GM23338 (cell line): ENCODE results near the gene CCDC27. TPM values are rescaled to one million over a fixed set of nuclear protein-coding genes. Genes with fewer than 3 reads are reported as not detected.

Source experiments
- ATAC-seq: fragments of 200-7000 bp; cut with Tn5 transposase; 3 replicates; pipeline ENCODE4 v1.9.1; 2020
- DNase-seq: peaks from one replicate; pipeline ENCODE4 v3.0.0-alpha.2; 2015; ENCODE audit warnings: low spot score
- H2AFZ ChIP-seq: fragments of 200-600 bp; sonication (generic); 2 replicates; pipeline ENCODE4 v1.8.0; 2016; ENCODE audit warnings: antibody characterized with exemption, mild to moderate bottlenecking, moderate library complexity
- H3F3A ChIP-seq: fragments of 200-600 bp; sonication (generic); replicated peaks from 2 replicates; pipeline ENCODE4 v1.8.0; 2017; ENCODE audit warnings: antibody characterized with exemption, mixed run types, low read depth
- H3K27ac ChIP-seq: fragments of 200-600 bp; sonication (generic); 2 replicates; pipeline ENCODE4 v1.6.1; 2016; ENCODE audit warnings: low read depth
- H3K27me3 ChIP-seq: fragments of 200-600 bp; sonication (generic); 2 replicates; pipeline ENCODE4 v1.8.0; 2016; ENCODE audit warnings: mild to moderate bottlenecking, mixed run types, moderate library complexity; ENCODE audit not compliant: insufficient read depth
- H3K36me3 ChIP-seq: fragments of 200-600 bp; sonication (generic); 2 replicates; pipeline ENCODE4 v1.8.0; 2016; ENCODE audit warnings: mild to moderate bottlenecking; ENCODE audit not compliant: insufficient read depth
- H3K4me1 ChIP-seq: fragments of 200-600 bp; sonication (generic); 2 replicates; pipeline ENCODE4 v1.8.0; 2016; ENCODE audit warnings: mild to moderate bottlenecking, moderate library complexity; ENCODE audit not compliant: insufficient read depth
- H3K4me2 ChIP-seq: fragments of 200-600 bp; sonication (generic); 2 replicates; pipeline ENCODE4 v1.7.1; 2017; ENCODE audit warnings: mixed run types
- H3K4me3 ChIP-seq: fragments of 200-600 bp; sonication (generic); 2 replicates; pipeline ENCODE4 v1.6.1; 2016; ENCODE audit warnings: mixed run types
- H3K79me2 ChIP-seq: fragments of 200-600 bp; sonication (generic); replicated peaks from 2 replicates; pipeline ENCODE4 v1.8.0; 2017; ENCODE audit warnings: mild to moderate bottlenecking; ENCODE audit not compliant: insufficient read depth
- H3K9me2 ChIP-seq: fragments of 200-600 bp; sonication (generic); 2 replicates; pipeline ENCODE4 v1.8.0; 2017; ENCODE audit not compliant: insufficient read depth
- H4K20me1 ChIP-seq: fragments of 200-600 bp; sonication (generic); replicated peaks from 2 replicates; pipeline ENCODE4 v1.8.0; 2017; ENCODE audit warnings: mild to moderate bottlenecking; ENCODE audit not compliant: insufficient read depth
- H3K27ac Mint-ChIP-seq: 2 replicates; pipeline ENCODE4 v1.8.0; 2020; ENCODE audit warnings: inconsistent platforms, mild to moderate bottlenecking, moderate library complexity, mixed read lengths
- H3K27me3 Mint-ChIP-seq: 3 replicates; pipeline ENCODE4 v1.8.0; 2022; ENCODE audit warnings: low read depth, mild to moderate bottlenecking, moderate library complexity, mixed read lengths, inconsistent platforms; ENCODE audit not compliant: insufficient read depth, poor library complexity
- H3K36me3 Mint-ChIP-seq: 3 replicates; pipeline ENCODE4 v1.8.0; 2021; ENCODE audit warnings: low read depth, mild to moderate bottlenecking, inconsistent platforms, moderate library complexity, mixed read lengths
- H3K4me1 Mint-ChIP-seq: 3 replicates; pipeline ENCODE4 v1.8.0; 2020; ENCODE audit warnings: mild to moderate bottlenecking, inconsistent platforms, mixed read lengths
- H3K4me3 Mint-ChIP-seq: 3 replicates; pipeline ENCODE4 v1.8.0; 2021; ENCODE audit warnings: moderate library complexity, mild to moderate bottlenecking, inconsistent platforms, mixed read lengths
- H3K9me3 Mint-ChIP-seq: 3 replicates; pipeline ENCODE4 v1.8.0; 2020; ENCODE audit warnings: moderate library complexity, mild to moderate bottlenecking, inconsistent platforms, mixed read lengths
- CTCF ChIP-seq, 2 experiments: fragments of 200-600 bp in 1 of 2; sonication (generic) in 1 of 2; conservative IDR thresholded peaks; 2 replicates each; pipeline versions ENCODE4 v1.5.1 to v1.6.1; 2016 to 2017; ENCODE audit warnings: antibody characterized with exemption in 2 of 2, low read depth in 2 of 2, mild to moderate bottlenecking in 2 of 2, moderate library complexity in 1 of 2
- EZH2 ChIP-seq: fragments of 200-600 bp; sonication (generic); IDR thresholded peaks from one replicate; pipeline ENCODE4 v1.8.0; 2017; ENCODE audit warnings: antibody characterized with exemption, mild to moderate bottlenecking, low read depth; ENCODE audit not compliant: unreplicated experiment
- NANOG ChIP-seq: IDR thresholded peaks from 2 replicates; pipeline ENCODE4 v1.6.1; 2016; ENCODE audit warnings: antibody characterized with exemption, borderline replicate concordance
- REST ChIP-seq: IDR thresholded peaks from one replicate; pipeline ENCODE4 v1.6.1; 2018; ENCODE audit warnings: antibody characterized with exemption; ENCODE audit not compliant: unreplicated experiment
- STAT1 ChIP-seq: IDR thresholded peaks from one replicate; pipeline ENCODE4 v1.6.1; 2016; ENCODE audit warnings: antibody characterized with exemption; ENCODE audit not compliant: unreplicated experiment
- ZNF114 ChIP-seq: fragments of 250-450 bp; sonication (Bioruptor Pico); IDR thresholded peaks from 2 replicates; pipeline ENCODE4 v1.5.0; 2020; ENCODE audit warnings: mild to moderate bottlenecking, moderate library complexity
- ZNF331 ChIP-seq: fragments of 250-450 bp; sonication (Bioruptor Pico); IDR thresholded peaks from 2 replicates; pipeline ENCODE4 v1.5.0; 2020; ENCODE audit warnings: low read depth, mild to moderate bottlenecking, moderate library complexity
- polyA plus RNA-seq: library from polyadenylated mRNA; unstranded; fragments of >200 nt; fragmentation: Nextera tagmentation; extraction: Ambion mirVana; gene quantifications from 2 replicates; pipeline ENCODE4 v1.2.1, GENCODE V29; 2016
- total RNA-seq: library from RNA; depleted of rRNA; stranded (reverse); fragments of >200 nt; shearing (Covaris generic); gene quantifications from 2 replicates; pipeline ENCODE4 v1.2.3, GENCODE V29; 2014
- TF ChIP-seq, protein P1 (sequence below): fragments of 250-450 bp; sonication (Bioruptor Pico); IDR thresholded peaks from 2 replicates; pipeline ENCODE4 v1.5.0; 2020; ENCODE audit warnings: mild to moderate bottlenecking, moderate library complexity

CCDC27 gene
- total and polyA plus RNA-seq, 2 experiments from 2014 or later = 0.18 to 0.45 TPM

GRCh38 chr1:3811595-3811911 lies 59.3 kb downstream of the CCDC27 start (continued):
- TF ChIP-seq REST = no peak
- no peak for TF ChIP-seq STAT1
- no peak for TF ChIP-seq ZNF114

DNA sequence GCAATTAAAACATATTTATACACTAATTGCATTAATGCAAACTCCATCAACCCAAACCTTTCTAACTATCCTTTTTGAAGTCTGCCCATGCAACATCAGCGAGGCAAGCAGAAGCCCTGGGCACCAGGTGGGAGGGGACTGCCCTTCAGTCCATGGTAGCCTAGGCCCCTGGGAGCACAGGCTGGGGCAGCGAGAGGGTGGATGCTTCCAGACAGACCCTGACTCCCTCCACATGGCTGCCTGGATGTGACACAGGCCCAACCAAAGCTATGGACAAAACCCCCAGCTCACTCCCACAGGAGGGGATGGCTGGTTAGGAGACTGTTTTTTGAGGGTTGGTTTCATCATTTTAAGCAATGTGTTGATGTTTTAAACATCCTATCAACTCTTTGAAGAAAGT lies 61.8 kb downstream of the CCDC27 start:
- Mint-ChIP-seq H3K4me1 (peaks cover 6% of the 10 kb centered on the region), H3K4me3 (no peak overlapping the region), H3K27ac (no peak overlapping the region), H3K9me3 (peaks cover 9% of the 10 kb centered on the region), H3K27me3 (peaks cover 3% of the 10 kb centered on the region), H3K36me3 (peaks cover 5% of the 10 kb centered on the region; the same call in 2 of the 3 replicates)
- no peak overlapping the region for H3K27ac ChIP-seq
- H2AFZ ChIP-seq = no peak overlapping the region
- H3K27me3 ChIP-seq = no peaks in the 10 kb centered on the region
- no peak overlapping the region for H3K4me3 ChIP-seq
- no peaks in the 10 kb centered on the region for H3K9me2 ChIP-seq
- no peak overlapping the region for H3K4me2 ChIP-seq
- H3K4me1 ChIP-seq = no peaks in the 10 kb centered on the region
- H3K36me3 ChIP-seq = no peaks in the 10 kb centered on the region
- no peaks in the 10 kb centered on the region for H4K20me1 ChIP-seq
- DNase-seq (no peak), ATAC-seq (no peak)
- TF ChIP-seq ZNF331 (CRISPR knock-in tag) (no peak), CTCF (conservative IDR thresholded peaks at IDR 0.05; ENCODE audit: low read depth in 2 of 2) (no peak), STAT1 (no peak), ZNF114 (no peak), NANOG (no peak), EZH2 (no peak)
- TF ChIP-seq, protein P1, sequence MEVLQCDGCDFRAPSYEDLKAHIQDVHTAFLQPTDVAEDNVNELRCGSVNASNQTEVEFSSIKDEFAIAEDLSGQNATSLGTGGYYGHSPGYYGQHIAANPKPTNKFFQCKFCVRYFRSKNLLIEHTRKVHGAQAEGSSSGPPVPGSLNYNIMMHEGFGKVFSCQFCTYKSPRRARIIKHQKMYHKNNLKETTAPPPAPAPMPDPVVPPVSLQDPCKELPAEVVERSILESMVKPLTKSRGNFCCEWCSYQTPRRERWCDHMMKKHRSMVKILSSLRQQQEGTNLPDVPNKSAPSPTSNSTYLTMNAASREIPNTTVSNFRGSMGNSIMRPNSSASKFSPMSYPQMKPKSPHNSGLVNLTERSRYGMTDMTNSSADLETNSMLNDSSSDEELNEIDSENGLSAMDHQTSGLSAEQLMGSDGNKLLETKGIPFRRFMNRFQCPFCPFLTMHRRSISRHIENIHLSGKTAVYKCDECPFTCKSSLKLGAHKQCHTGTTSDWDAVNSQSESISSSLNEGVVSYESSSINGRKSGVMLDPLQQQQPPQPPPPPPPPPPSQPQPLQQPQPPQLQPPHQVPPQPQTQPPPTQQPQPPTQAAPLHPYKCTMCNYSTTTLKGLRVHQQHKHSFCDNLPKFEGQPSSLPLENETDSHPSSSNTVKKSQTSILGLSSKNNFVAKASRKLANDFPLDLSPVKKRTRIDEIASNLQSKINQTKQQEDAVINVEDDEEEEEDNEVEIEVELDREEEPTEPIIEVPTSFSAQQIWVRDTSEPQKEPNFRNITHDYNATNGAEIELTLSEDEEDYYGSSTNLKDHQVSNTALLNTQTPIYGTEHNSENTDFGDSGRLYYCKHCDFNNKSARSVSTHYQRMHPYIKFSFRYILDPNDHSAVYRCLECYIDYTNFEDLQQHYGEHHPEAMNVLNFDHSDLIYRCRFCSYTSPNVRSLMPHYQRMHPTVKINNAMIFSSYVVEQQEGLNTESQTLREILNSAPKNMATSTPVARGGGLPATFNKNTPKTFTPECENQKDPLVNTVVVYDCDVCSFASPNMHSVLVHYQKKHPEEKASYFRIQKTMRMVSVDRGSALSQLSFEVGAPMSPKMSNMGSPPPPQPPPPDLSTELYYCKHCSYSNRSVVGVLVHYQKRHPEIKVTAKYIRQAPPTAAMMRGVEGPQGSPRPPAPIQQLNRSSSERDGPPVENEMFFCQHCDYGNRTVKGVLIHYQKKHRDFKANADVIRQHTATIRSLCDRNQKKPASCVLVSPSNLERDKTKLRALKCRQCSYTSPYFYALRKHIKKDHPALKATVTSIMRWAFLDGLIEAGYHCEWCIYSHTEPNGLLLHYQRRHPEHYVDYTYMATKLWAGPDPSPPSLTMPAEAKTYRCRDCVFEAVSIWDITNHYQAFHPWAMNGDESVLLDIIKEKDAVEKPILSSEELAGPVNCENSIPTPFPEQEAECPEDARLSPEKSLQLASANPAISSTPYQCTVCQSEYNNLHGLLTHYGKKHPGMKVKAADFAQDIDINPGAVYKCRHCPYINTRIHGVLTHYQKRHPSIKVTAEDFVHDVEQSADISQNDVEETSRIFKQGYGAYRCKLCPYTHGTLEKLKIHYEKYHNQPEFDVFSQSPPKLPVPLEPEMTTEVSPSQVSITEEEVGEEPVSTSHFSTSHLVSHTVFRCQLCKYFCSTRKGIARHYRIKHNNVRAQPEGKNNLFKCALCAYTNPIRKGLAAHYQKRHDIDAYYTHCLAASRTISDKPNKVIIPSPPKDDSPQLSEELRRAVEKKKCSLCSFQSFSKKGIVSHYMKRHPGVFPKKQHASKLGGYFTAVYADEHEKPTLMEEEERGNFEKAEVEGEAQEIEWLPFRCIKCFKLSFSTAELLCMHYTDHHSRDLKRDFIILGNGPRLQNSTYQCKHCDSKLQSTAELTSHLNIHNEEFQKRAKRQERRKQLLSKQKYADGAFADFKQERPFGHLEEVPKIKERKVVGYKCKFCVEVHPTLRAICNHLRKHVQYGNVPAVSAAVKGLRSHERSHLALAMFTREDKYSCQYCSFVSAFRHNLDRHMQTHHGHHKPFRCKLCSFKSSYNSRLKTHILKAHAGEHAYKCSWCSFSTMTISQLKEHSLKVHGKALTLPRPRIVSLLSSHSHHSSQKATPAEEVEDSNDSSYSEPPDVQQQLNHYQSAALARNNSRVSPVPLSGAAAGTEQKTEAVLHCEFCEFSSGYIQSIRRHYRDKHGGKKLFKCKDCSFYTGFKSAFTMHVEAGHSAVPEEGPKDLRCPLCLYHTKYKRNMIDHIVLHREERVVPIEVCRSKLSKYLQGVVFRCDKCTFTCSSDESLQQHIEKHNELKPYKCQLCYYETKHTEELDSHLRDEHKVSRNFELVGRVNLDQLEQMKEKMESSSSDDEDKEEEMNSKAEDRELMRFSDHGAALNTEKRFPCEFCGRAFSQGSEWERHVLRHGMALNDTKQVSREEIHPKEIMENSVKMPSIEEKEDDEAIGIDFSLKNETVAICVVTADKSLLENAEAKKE (CRISPR knock-in tag) = no peak
- no peaks in the 10 kb centered on the region for H3K79me2 ChIP-seq
- no peaks in the 10 kb centered on the region for H3F3A ChIP-seq
